HG03354 (cell line): Measurements from ENCODE around the gene ZNRF3.

Experiments
- ATAC-seq: cut with Tn5 transposase; IDR thresholded peaks from one replicate; pipeline ENCODE4 v1.9.1; 2021; ENCODE audit warnings: mild to moderate bottlenecking; ENCODE audit not compliant: unreplicated experiment, poor library complexity, severe bottlenecking

ZNRF3 gene

GRCh38 chr22:28925916-28926315, 42.5 kb downstream of the ZNRF3 start:
- ATAC-seq: no peak

GRCh38 chr22:28927630-28928029, 44.3 kb downstream of the ZNRF3 start:
- ATAC-seq: no peak

GRCh38 chr22:28929197-28929596, 45.8 kb downstream of the ZNRF3 start:
- no peak for ATAC-seq

GRCh38 chr22:28930357-28931007, 47.1 kb downstream of the ZNRF3 start:
- no peak for ATAC-seq

DNA sequence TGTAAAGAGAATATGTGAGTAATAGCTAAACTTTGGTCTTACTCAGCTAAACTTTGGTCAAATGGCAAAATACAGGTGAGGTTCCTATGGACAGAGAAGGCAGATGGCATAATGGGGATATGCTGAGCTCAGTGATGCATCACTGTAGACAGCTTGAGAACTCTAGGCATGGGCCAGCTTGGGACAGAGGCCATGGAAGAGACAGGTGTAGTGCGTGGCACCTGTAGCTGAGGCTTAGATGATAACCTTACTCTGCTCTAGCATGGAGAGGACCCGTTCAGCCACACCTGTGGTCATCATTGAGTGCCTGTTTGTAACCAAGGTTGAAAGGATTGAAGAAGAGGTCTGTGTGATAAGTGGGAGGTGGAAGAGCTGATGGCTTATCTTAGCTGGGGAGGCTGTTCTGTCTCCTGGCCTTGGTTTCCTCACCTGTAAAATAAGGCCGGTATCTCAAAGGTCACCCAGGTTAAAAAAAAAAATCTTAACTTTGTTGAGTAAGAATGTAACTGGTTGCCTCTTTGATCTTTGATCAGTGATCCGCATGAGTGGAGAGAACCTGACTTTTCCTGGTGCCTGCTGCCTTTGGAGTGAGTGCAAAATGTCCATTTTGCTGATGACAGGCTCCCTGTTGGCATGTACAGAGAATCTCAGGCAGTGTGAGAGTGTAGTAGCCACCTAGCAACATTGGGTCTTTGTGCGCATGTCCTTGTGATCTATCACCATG, 48.6 kb downstream of the ZNRF3 start:
- no peak for ATAC-seq

- ATAC-seq: no peak
These were observed 49.9 kb downstream of the ZNRF3 start for GRCh38 chr22:28933321-28933720.

DNA sequence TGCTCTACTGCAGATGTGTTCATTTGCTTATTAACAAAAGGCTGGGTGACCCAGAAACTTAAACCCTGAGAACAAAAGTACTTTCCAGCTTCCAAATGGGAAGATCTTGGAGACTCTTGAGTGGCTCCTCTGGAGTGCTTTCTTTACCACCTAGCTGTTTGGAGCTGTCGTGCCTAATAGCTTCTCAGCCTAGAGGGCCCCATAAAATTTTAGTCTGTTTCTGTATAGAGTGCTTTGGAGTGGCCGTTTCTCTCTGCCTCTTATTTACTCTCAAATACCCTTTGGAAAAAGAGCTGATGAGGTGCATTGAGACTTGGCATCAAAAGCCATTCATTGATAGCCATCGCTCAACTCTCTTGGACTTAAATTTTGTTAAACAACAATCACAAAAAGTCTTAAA, 50.7 kb downstream of the ZNRF3 start:
- ATAC-seq: no peak

GRCh38 chr22:28935140-28935539, 51.8 kb downstream of the ZNRF3 start:
- no peak for ATAC-seq

DNA sequence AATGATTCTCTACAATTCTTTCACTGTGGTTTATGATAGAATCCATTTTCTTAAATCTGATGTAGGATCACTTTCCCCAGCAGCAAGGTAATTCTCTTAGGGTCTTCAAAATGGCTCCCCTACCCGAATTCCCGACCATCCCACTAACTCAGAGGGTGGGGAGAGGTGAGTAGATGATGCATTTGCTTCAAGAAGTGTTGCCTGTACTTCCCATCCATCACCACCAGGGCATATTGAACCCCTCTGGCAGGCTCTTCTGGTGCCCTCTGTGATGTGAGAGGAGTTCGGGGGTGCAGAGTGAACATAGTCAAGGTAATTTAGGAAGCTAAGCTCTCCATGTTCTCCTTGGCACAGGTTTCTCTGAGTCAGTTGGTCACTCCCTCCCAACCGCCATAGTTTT, 52.3 kb downstream of the ZNRF3 start:
- ATAC-seq: no peak

- no peak for ATAC-seq
These were observed 52.8 kb downstream of the ZNRF3 start for GRCh38 chr22:28936200-28936599.

- ATAC-seq: no peak
These were observed 54.0 kb downstream of the ZNRF3 start for GRCh38 chr22:28937206-28938025.

DNA sequence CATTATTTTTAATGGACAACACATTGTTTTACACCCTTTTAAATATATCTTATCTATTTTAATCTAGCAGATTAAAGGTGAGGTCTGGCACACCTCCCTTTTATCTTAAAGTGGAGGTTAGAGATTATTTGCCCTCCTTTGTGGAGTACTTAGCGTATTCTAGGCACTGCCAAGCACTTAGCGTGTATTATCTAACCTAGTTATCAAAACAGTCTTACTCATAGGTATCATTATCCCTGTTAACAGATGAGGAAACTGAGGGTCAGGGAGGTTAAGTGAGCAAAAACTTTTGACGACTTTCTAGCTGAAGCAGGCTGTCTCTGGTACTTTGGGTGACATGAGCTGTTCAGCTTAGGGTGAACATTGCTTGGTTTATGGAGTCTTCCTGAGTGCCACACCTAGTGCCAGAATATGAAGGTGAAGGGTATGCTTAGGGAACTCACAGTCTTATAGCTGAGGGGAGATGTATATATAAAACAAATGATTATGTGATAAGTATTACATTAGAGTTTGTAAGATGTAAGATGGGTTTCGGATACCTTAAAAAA, 55.0 kb downstream of the ZNRF3 start:
- ATAC-seq: no peak

DNA sequence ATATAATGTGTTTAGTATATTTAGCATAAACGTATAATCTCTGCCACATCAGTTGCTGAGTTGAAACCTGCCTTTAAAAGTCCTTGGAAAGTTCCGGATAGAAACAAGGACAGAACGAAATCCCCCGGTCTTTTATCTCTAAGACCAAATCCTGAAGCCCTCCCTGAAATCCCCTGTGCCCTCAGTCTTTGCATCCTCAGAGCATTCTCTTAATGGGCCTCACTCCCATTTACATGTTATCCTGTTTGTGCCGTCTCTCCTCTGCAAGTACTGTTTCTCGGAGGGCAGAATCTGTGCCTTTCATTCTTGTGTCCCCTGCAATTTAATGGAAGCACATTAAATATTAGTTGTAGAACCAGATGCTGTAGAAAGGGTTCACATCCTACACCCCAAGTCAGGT, 56.0 kb downstream of the ZNRF3 start:
- no peak for ATAC-seq

GRCh38 chr22:28939932-28940331, 56.6 kb downstream of the ZNRF3 start:
- no peak for ATAC-seq

DNA sequence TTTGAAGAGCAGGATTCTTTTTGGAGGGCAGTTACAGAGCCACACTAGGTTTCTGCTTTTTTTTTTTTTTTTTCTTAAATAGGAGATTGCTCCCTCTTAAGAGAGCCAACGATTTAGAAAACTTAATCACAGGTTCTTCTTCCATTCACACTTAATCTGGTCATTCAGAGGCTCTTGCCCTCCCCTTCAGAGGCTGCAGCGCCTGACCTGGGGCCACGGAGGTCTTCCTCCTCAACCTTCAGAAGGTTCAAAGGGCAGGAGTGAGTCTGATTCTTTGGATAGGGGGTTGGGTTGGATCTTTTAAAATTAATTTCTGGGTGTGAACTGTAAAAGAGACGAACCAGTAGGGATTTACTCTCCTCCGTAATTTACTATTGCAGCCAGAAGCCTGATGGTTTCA, 57.1 kb downstream of the ZNRF3 start:
- no peak for ATAC-seq

DNA sequence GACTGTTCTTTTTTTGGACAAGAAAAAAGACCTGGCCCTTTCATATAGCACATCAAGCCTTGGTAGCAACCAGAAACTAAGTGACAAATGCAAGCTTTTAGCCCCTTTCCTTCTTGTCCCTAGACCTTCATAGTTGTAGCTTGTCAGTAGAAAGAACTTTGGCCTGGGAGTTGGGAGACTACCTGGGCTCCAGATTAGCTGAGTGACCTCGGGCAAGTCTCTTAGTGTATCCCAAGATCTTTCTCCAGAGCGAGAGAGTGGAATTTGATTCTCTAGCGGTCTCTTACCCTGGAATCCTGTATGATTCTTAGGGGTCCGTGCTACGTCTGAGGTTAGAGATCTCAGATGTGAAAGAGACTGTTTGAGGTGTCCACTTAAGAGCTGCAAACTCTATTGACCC, 59.0 kb downstream of the ZNRF3 start:
- ATAC-seq: no peak

- ATAC-seq: no peak
These were observed 59.6 kb downstream of the ZNRF3 start for GRCh38 chr22:28942801-28943500.

DNA sequence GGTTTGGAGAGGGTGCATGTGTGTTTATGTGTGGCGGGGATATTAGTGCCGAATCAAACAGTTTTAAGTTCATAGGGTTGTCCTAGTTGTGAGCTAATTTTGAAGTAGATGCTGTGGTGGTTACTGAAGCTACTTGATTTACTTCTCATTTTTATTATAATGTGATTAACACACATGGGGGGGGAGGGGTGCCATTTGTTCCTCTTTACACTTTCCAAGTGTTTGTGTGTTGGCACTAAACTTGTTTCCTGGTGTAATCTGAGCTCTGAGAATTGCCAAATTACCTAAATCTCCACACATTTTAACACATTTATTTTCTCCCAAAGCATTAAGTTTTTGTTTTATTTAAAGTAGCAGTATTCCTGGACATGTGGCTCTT, 60.1 kb downstream of the ZNRF3 start:
- no peak for ATAC-seq

GRCh38 chr22:28947125-28947524, 63.8 kb downstream of the ZNRF3 start:
- ATAC-seq: no peak

- no peak for ATAC-seq
These were observed 65.1 kb downstream of the ZNRF3 start for GRCh38 chr22:28948424-28948823.
